RWPE2 (cell line): Measurements from ENCODE around the gene C1orf122.

Experiments
- ATAC-seq: fragments of 200-7000 bp; cut with Tn5 transposase; 3 replicates; pipeline ENCODE4 v1.9.1; 2021; ENCODE audit warnings: low read depth
- DNase-seq: peaks from one replicate; pipeline ENCODE4 v3.0.0-alpha.2; 2020; ENCODE audit warnings: low spot score
- H3K27ac ChIP-seq: fragments of 450-650 bp; 2 replicates; pipeline ENCODE4 v1.5.1; 2017; ENCODE audit warnings: mild to moderate bottlenecking; ENCODE audit not compliant: poor library complexity, severe bottlenecking
- H3K27me3 ChIP-seq: fragments of 250-450 bp; sonication (Bioruptor Pico); 2 replicates; pipeline ENCODE4 v1.5.1; 2021; ENCODE audit warnings: mild to moderate bottlenecking, moderate library complexity; ENCODE audit not compliant: insufficient read depth, poor library complexity, severe bottlenecking
- H3K36me3 ChIP-seq: fragments of 250-450 bp; sonication (Bioruptor Pico); 2 replicates; pipeline ENCODE4 v1.5.1; 2020; ENCODE audit warnings: low read depth, mild to moderate bottlenecking, moderate library complexity
- H3K4me1 ChIP-seq: fragments of 250-450 bp; sonication (Bioruptor Pico); 2 replicates; pipeline ENCODE4 v1.5.1; 2021; ENCODE audit warnings: mild to moderate bottlenecking, moderate library complexity; ENCODE audit not compliant: insufficient read depth, poor library complexity, severe bottlenecking
- H3K4me3 ChIP-seq: fragments of 250-450 bp; sonication (Bioruptor Pico); 2 replicates; pipeline ENCODE4 v1.5.1; 2021; ENCODE audit warnings: mild to moderate bottlenecking, moderate library complexity; ENCODE audit not compliant: severe bottlenecking
- H3K9me3 ChIP-seq: fragments of 250-450 bp; sonication (Bioruptor Pico); 2 replicates; pipeline ENCODE4 v1.5.1; 2021; ENCODE audit warnings: mild to moderate bottlenecking, moderate library complexity; ENCODE audit not compliant: severe bottlenecking
- TF ChIP-seq, protein P1 (sequence below): fragments of 450-650 bp; IDR thresholded peaks from one replicate; pipeline ENCODE4 v1.5.1; 2017; ENCODE audit warnings: mild to moderate bottlenecking, moderate library complexity; ENCODE audit not compliant: poor library complexity, severe bottlenecking

Gene C1orf122

DNA sequence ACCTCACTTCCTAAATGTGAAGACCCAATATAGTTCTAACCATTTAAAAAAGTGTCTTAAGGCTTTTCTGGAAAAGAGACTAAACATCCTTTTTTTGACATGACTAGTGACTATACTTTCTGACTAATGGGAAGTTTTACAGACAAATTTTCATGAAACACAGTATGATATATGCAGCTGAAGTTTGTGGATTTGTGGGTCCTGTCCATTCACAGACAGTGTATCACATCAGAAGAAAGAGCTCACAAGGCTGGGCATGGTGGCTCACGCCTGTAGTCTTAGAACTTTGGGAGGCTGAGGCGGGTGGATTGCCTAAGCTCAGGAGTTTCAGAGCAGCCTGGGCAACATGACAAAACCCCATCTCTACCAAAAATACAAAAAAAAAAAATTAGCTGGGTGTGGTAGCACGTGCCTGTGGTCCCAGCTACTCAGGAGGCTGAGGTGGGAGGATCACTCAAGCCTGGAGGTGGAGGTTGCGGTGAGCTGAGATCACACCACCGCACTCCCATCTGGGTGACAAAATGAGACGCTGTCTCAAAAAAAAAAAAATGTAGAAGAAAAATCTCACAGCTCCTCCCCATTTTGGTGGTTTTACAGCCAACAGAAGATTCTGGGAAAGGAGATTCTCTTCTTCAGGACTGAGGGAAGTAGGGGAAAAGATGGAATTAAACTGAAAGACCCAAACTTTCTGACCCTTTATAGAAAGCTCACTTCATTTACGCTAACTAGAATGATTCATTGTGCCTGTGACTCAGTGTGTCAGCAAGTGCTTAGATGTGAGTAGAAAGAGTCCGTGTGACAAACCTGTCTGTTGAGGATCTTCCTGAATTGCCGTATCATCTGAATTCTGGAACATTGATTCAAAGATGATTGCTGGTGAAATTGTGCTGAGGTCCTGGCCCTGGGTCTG, 15.6 kb downstream of the C1orf122 start:
- peaks cover 66% of the 10 kb centered on the region for H3K36me3 ChIP-seq
- TF ChIP-seq, protein P1, sequence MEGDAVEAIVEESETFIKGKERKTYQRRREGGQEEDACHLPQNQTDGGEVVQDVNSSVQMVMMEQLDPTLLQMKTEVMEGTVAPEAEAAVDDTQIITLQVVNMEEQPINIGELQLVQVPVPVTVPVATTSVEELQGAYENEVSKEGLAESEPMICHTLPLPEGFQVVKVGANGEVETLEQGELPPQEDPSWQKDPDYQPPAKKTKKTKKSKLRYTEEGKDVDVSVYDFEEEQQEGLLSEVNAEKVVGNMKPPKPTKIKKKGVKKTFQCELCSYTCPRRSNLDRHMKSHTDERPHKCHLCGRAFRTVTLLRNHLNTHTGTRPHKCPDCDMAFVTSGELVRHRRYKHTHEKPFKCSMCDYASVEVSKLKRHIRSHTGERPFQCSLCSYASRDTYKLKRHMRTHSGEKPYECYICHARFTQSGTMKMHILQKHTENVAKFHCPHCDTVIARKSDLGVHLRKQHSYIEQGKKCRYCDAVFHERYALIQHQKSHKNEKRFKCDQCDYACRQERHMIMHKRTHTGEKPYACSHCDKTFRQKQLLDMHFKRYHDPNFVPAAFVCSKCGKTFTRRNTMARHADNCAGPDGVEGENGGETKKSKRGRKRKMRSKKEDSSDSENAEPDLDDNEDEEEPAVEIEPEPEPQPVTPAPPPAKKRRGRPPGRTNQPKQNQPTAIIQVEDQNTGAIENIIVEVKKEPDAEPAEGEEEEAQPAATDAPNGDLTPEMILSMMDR: no peak

DNA sequence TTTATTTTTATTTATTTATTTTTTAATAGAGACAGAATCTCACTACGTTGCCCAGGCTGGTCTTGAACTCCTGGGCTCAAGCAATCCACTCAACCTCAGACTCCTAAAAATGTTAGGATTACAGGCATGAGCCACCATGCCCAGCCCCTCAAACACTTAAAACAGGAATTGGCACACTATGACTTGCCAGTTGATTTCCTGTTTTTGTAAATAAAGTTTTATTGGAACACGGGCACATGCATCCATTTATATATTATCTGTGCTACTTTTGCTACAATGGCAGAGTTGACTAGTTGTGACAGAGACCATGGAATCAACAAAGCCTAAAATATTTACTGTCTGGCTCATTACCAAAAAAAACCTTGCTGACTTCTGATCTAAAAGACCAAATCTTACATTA, 16.4 kb downstream of the C1orf122 start:
- peaks cover 72% of the 10 kb centered on the region for H3K36me3 ChIP-seq
- H3K4me1 ChIP-seq: peaks cover 5% of the 10 kb centered on the region
- no peaks in the 10 kb centered on the region for H3K27me3 ChIP-seq
- H3K9me3 ChIP-seq: no peaks in the 10 kb centered on the region
- no peak overlapping the region for H3K4me3 ChIP-seq
- H3K27ac ChIP-seq: no peak overlapping the region
- TF ChIP-seq, protein P1: no peak
- ATAC-seq (no peak), DNase-seq (no peak)

More for the DNA sequence above, 15.6 kb downstream of the C1orf122 start:
- Histone ChIP-seq H3K27me3 (no peaks in the 10 kb centered on the region), H3K27ac (no peak overlapping the region), H3K4me1 (no peaks in the 10 kb centered on the region), H3K4me3 (no peak overlapping the region), H3K9me3 (no peaks in the 10 kb centered on the region)
- no peak for DNase-seq
- ATAC-seq: no peak

DNA sequence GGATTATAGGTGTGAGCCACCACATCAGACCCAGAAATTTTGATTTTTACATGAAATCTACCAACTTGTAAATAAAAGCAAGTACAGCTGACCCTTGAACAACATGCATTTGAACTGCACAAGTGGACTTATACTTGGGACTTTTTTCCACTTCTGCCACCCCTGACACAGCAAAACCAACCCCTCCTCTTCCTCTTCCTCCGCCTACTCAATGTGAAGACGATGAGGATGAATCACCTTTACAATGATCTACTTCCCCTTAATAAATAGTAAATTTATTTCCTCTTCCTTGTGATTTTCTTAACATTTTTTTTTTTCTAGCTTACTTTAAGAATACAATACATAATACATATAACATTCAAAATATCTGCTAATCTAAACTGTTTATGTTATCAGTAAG, 17.9 kb downstream of the C1orf122 start:
- Histone ChIP-seq H3K27me3 (no peaks in the 10 kb centered on the region), H3K9me3 (no peaks in the 10 kb centered on the region), H3K27ac (no peak overlapping the region), H3K4me3 (no peak overlapping the region), H3K4me1 (peaks cover 5% of the 10 kb centered on the region), H3K36me3 (peaks cover 75% of the 10 kb centered on the region)
- TF ChIP-seq, protein P1: no peak
- no peak for DNase-seq
- no peak for ATAC-seq

DNA sequence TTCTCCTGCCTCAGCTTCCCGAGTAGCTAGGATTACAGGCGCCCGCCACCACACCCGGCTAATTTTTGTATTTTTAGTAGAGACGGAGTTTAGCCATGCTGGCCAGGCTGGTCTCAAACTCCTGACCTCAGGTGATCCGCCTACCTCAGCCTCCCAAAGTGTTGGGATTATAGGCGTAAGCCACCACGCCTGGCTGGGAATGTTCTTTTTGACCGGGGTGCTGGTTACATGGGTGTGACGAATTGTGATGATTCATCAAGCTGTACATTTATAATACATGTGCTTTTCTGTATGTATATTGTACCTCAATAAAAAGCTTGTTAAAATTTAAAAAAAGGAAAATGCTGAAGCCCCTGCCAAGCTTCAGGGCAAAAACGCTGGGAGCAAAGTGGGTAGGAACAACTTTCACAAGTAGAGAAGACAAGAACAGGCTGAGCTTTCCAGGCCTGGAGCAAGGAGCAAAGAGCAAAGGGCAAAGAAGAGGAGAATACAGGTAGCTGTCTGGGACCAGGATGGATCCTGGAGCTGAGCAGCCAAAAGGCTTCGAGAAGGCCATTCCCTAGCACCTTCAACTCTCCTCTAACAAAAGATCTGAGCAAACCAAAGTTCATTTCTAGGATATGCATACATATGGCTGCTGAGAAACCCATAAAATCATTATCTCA, 21.0 kb downstream of the C1orf122 start:
- peaks cover 75% of the 10 kb centered on the region for H3K36me3 ChIP-seq
- DNase-seq (no peak), ATAC-seq (0 out of 3 replicates have a peak, but pooled peaks have one; percentile 27)
- TF ChIP-seq, protein P1: no peak
- no peaks in the 10 kb centered on the region for H3K27me3 ChIP-seq
- peaks cover 5% of the 10 kb centered on the region for H3K4me1 ChIP-seq
- H3K4me3 ChIP-seq: no peak overlapping the region
- H3K27ac ChIP-seq: no peak overlapping the region
- H3K9me3 ChIP-seq: no peaks in the 10 kb centered on the region
